22Rv1 (cell line): Measurements from ENCODE around the gene KCNN2.

ENCODE experiments used
- ZFX ChIP-seq: fragments of 450-650 bp; IDR thresholded peaks from 2 replicates; pipeline ENCODE4 v1.6.1; 2017; ENCODE audit warnings: antibody characterized with exemption, borderline replicate concordance
- TF ChIP-seq, protein P1 (sequence below): fragments of 450-650 bp; IDR thresholded peaks from 2 replicates; pipeline ENCODE4 v1.5.1; 2017; ENCODE audit warnings: mild to moderate bottlenecking

- TF ChIP-seq, protein P1, sequence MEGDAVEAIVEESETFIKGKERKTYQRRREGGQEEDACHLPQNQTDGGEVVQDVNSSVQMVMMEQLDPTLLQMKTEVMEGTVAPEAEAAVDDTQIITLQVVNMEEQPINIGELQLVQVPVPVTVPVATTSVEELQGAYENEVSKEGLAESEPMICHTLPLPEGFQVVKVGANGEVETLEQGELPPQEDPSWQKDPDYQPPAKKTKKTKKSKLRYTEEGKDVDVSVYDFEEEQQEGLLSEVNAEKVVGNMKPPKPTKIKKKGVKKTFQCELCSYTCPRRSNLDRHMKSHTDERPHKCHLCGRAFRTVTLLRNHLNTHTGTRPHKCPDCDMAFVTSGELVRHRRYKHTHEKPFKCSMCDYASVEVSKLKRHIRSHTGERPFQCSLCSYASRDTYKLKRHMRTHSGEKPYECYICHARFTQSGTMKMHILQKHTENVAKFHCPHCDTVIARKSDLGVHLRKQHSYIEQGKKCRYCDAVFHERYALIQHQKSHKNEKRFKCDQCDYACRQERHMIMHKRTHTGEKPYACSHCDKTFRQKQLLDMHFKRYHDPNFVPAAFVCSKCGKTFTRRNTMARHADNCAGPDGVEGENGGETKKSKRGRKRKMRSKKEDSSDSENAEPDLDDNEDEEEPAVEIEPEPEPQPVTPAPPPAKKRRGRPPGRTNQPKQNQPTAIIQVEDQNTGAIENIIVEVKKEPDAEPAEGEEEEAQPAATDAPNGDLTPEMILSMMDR = no peak
- TF ChIP-seq ZFX = no peak
Measured at GRCh38 chr5:114415760-114416159, 53.9 kb downstream of the KCNN2 start.
